IMR-90 (cell line): ENCODE results near the gene H2BW1. TPM values are rescaled to one million over a fixed set of nuclear protein-coding genes. Genes with fewer than 3 reads are reported as not detected.

Experiments used
- ATAC-seq: fragments of 200-7000 bp; cut with Tn5 transposase; 2 replicates; pipeline ENCODE4 v1.9.1; 2020; ENCODE audit warnings: low read depth, mild to moderate bottlenecking, moderate library complexity
- Bru-seq: library from RNA; stranded (reverse); fragments of 400-500 nt; gene quantifications from one replicate; lab custom pipeline; 2021; lab: Mats Ljungman, UMichigan
- BruChase-seq, 2 experiments: library from RNA; stranded (reverse); fragments of 400-500 nt; gene quantifications; one replicate each; lab custom pipeline; 2021; lab: Mats Ljungman, UMichigan
- BruUV-seq: library from RNA; stranded (reverse); fragments of 400-500 nt; replicated peaks from 2 replicates; lab custom pipeline; 2021; lab: Mats Ljungman, UMichigan
- CTCF ChIA-PET: fragments of 300-600 bp; formaldehyde crosslinking; extraction: SDS; loops from one replicate; lab custom pipeline; 2021; ENCODE audit warnings: antibody characterized with exemption; lab: Yijun Ruan, JAX
- POLR2A ChIA-PET: fragments of 300-600 bp; sonication (Branson Sonifier 250); formaldehyde crosslinking; loops from one replicate; lab custom pipeline; 2022; ENCODE audit warnings: antibody characterized with exemption; ENCODE audit not compliant: unreplicated experiment; lab: Charles Lee
- DNase-seq: peaks from one replicate; pipeline ENCODE4 v3.0.0; 2013
- H2AFZ ChIP-seq: replicated peaks from 2 replicates; pipeline ENCODE3; 2013; ENCODE audit warnings: low read length, mild to moderate bottlenecking; ENCODE audit not compliant: poor library complexity
- H2AK5ac ChIP-seq: 2 replicates; pipeline ENCODE4 v1.6.1; 2013; ENCODE audit warnings: low read depth, low read length, inconsistent platforms
- H2AK9ac ChIP-seq: replicated peaks from 2 replicates; pipeline ENCODE3; 2013; ENCODE audit warnings: mild to moderate bottlenecking, low read depth, low read length, moderate library complexity; ENCODE audit not compliant: poor library complexity
- H2BK120ac ChIP-seq: 2 replicates; pipeline ENCODE4 v1.6.1; 2013; ENCODE audit warnings: low read depth, low read length, inconsistent platforms
- H2BK15ac ChIP-seq: 3 replicates; pipeline ENCODE4 v1.6.1; 2013; ENCODE audit warnings: low read depth, low read length, inconsistent platforms
- H2BK20ac ChIP-seq: 2 replicates; pipeline ENCODE4 v1.6.1; 2013; ENCODE audit warnings: low read depth, mild to moderate bottlenecking, inconsistent platforms, low read length, moderate library complexity
- H2BK5ac ChIP-seq: 2 replicates; pipeline ENCODE4 v1.6.1; 2013; ENCODE audit warnings: mild to moderate bottlenecking, low read depth, low read length, inconsistent platforms; ENCODE audit not compliant: poor library complexity, severe bottlenecking
- H3K14ac ChIP-seq: replicated peaks from 2 replicates; pipeline ENCODE4 v1.6.1; 2013; ENCODE audit warnings: low read depth, low read length, inconsistent platforms
- H3K18ac ChIP-seq: 2 replicates; pipeline ENCODE4 v1.6.1; 2013; ENCODE audit warnings: low read depth, low read length, control low read depth
- H3K23ac ChIP-seq: 2 replicates; pipeline ENCODE4 v1.6.1; 2013; ENCODE audit warnings: low read depth, low read length, inconsistent platforms
- H3K27ac ChIP-seq: 2 replicates; pipeline ENCODE4 v1.5.1; 2013; ENCODE audit warnings: mild to moderate bottlenecking, control low read depth, low read length; ENCODE audit not compliant: insufficient read depth
- H3K27me3 ChIP-seq: 2 replicates; pipeline ENCODE4 v1.6.1; 2013; ENCODE audit warnings: low read length; ENCODE audit not compliant: control insufficient read depth, insufficient read depth
- H3K36me3 ChIP-seq: 2 replicates; pipeline ENCODE4 v1.6.1; 2013; ENCODE audit warnings: low read length, mixed read lengths; ENCODE audit not compliant: control insufficient read depth, insufficient read depth
- H3K4ac ChIP-seq: 2 replicates; pipeline ENCODE4 v1.6.1; 2013; ENCODE audit warnings: low read depth, low read length, inconsistent platforms
- H3K4me1 ChIP-seq: 2 replicates; pipeline ENCODE4 v1.6.1; 2013; ENCODE audit warnings: low read length, mixed read lengths; ENCODE audit not compliant: control insufficient read depth, insufficient read depth
- H3K4me2 ChIP-seq: 2 replicates; pipeline ENCODE4 v1.6.1; 2013; ENCODE audit warnings: low read depth, mild to moderate bottlenecking, control low read depth, low read length, moderate library complexity
- H3K4me3 ChIP-seq: 2 replicates; pipeline ENCODE4 v1.5.1; 2013; ENCODE audit warnings: low read depth, mild to moderate bottlenecking, control low read depth, low read length, moderate library complexity; ENCODE audit not compliant: insufficient read depth
- H3K56ac ChIP-seq: 2 replicates; pipeline ENCODE4 v1.6.1; 2013; ENCODE audit warnings: low read length, inconsistent platforms; ENCODE audit not compliant: insufficient read depth; ENCODE audit errors: extremely low read depth
- H3K79me1 ChIP-seq, 2 experiments: 2 replicates each; pipeline ENCODE4 v1.6.1; 2013; ENCODE audit warnings: low read length in 2 of 2, inconsistent platforms in 1 of 2, low read depth in 1 of 2
- H3K9ac ChIP-seq: 2 replicates; pipeline ENCODE4 v1.6.1; 2013; ENCODE audit warnings: low read depth, low read length, control low read depth
- H3K9me1 ChIP-seq: 2 replicates; pipeline ENCODE4 v1.6.1; 2013; ENCODE audit warnings: low read length, inconsistent platforms; ENCODE audit not compliant: insufficient read depth
- H3K9me3 ChIP-seq: 2 replicates; pipeline ENCODE4 v1.6.1; 2013; ENCODE audit warnings: low read length; ENCODE audit not compliant: control insufficient read depth, insufficient read depth
- H4K20me1 ChIP-seq: 2 replicates; pipeline ENCODE4 v1.6.1; 2013; ENCODE audit warnings: low read length, inconsistent platforms; ENCODE audit not compliant: insufficient read depth
- H4K5ac ChIP-seq: 2 replicates; pipeline ENCODE4 v1.6.1; 2013; ENCODE audit warnings: mild to moderate bottlenecking, low read depth, low read length, control low read depth
- H4K8ac ChIP-seq, 2 experiments: 2 replicates each; pipeline ENCODE4 v1.6.1; 2013; ENCODE audit warnings: low read depth in 2 of 2, low read length in 2 of 2, control low read depth in 1 of 2, inconsistent platforms in 1 of 2
- H4K91ac ChIP-seq: 2 replicates; pipeline ENCODE4 v1.6.1; 2013; ENCODE audit warnings: low read depth, low read length, inconsistent platforms; ENCODE audit not compliant: insufficient read depth
- CTCF ChIP-seq: conservative IDR thresholded peaks from 2 replicates; pipeline ENCODE4 v1.5.1; 2012; ENCODE audit warnings: mild to moderate bottlenecking, low read depth, low read length, improper control_type of control experiment
- ELK1 ChIP-seq: fragments of 150-350 bp; IDR thresholded peaks from 2 replicates; pipeline ENCODE4 v1.6.1; 2016; ENCODE audit warnings: low read depth, mild to moderate bottlenecking, low read length, moderate library complexity, borderline replicate concordance
- POLR2A ChIP-seq: IDR thresholded peaks from 2 replicates; pipeline ENCODE4 v1.6.1; 2012; ENCODE audit warnings: mild to moderate bottlenecking, low read depth, low read length
- RAD21 ChIP-seq: IDR thresholded peaks from 2 replicates; pipeline ENCODE4 v1.6.1; 2012; ENCODE audit warnings: low read length, improper control_type of control experiment
- RCOR1 ChIP-seq: IDR thresholded peaks from 2 replicates; pipeline ENCODE4 v1.6.1; 2012; ENCODE audit warnings: mild to moderate bottlenecking, low read length, improper control_type of control experiment; ENCODE audit not compliant: insufficient replicate concordance
- RFX5 ChIP-seq: IDR thresholded peaks from 2 replicates; pipeline ENCODE4 v1.8.0; 2012; ENCODE audit warnings: low read depth, mild to moderate bottlenecking, low read length, moderate library complexity
- USF2 ChIP-seq: fragments of 150-350 bp; IDR thresholded peaks from 2 replicates; pipeline ENCODE4 v1.6.1; 2017; ENCODE audit warnings: mild to moderate bottlenecking, antibody characterized with exemption, low read length, low read depth
- WGBS, 2 experiments: methylation state at CpG; one replicate each; pipeline versions ENCODE4 v1.1.5 to v1.1.7; 2013; ENCODE audit warnings: missing lambda C conversion rate in 2 of 2; ENCODE audit not compliant: insufficient read length in 1 of 2; ENCODE audit errors: extremely low coverage in 2 of 2; 5-methylcytosine and 5-hydroxymethylcytosine counted together
- dilution Hi-C: fragments of 300-500 bp; cut with HindIII; formaldehyde crosslinking; loops from one replicate; pipeline ENCODE4 v1.14.3; 2018; ENCODE audit warnings: low sequenced_read_pairs; ENCODE audit not compliant: unreplicated experiment
- in situ Hi-C: fragments of 300-500 bp; cut with MboI; formaldehyde crosslinking; loops from 3 replicates; pipeline ENCODE4 v1.14.3; 2019; ENCODE audit warnings: low sequenced_read_pairs, inconsistent platforms, mixed read lengths
- intact Hi-C: fragments of 100-400 bp; cut with micrococcal nuclease; formaldehyde crosslinking; loops from 2 replicates; pipeline ENCODE4 v1.10.0; 2022
- long read RNA-seq: library from polyadenylated mRNA; unstranded; transcript quantifications from one replicate; pipeline ENCODE4 v2.0.0, GENCODE V29; 2021; ENCODE audit not compliant: unreplicated experiment
- polyA plus RNA-seq, 3 experiments: library from polyadenylated mRNA; depleted of rRNA; stranded (reverse); fragments of >200 nt; gene quantifications; 2 replicates each; pipeline ENCODE4 v1.2.3, GENCODE V29; 2012; ENCODE audit warnings: low replicate concordance in 1 of 3
- total RNA-seq: library from RNA; depleted of rRNA; stranded (reverse); fragments of >200 nt; gene quantifications from 2 replicates; pipeline ENCODE4 v1.2.3, GENCODE V29; 2012; rRNA removed

Gene H2BW1
- total RNA-seq (not detected in 2 replicates), polyA plus RNA-seq (2012; rRNA removed) (not detected in 2 replicates), Bru-seq, nascent RNA (not detected), BruChase-seq, experiment 1, labeled RNA remaining after a 6-hour chase (not detected), BruChase-seq, experiment 2, labeled RNA remaining after a 2-hour chase (not detected)
- polyA plus RNA-seq (2012; cell fraction: cytosol; rRNA removed), result not detected in 2 replicates
- not detected in 2 replicates for polyA plus RNA-seq (2012; cell fraction: nucleus; rRNA removed; ENCODE audit: low replicate concordance)
- long read RNA-seq, result 0 reads

GRCh38 chrX:104013606-104014005 lies at the start of gene H2BW1:
Gene H2BW1 (minus strand): TSS chrX:104013708. CDS start chrX:104013576, 132 bp downstream.
- Histone ChIP-seq H2BK120ac (no peak within 1 kb of the TSS), H3K23ac (no peak within 1 kb of the TSS), H2AFZ (no peak within 1 kb of the TSS), H3K9me3 (peaks cover 2% of the 10 kb centered on the region; the same call in 1 of the 2 replicates), H3K4me2 (no peak within 1 kb of the TSS), H3K56ac (no peak within 1 kb of the TSS), H3K9me1 (no peaks in the 10 kb centered on the region), H3K18ac (no peak within 1 kb of the TSS), H4K91ac (no peak within 1 kb of the TSS), H3K4me3 (no peak within 1 kb of the TSS), H4K8ac (no peak within 1 kb of the TSS), H2AK5ac (no peak within 1 kb of the TSS), H3K14ac (no peak within 1 kb of the TSS), H4K5ac (no peak within 1 kb of the TSS), H4K20me1 (no peaks in the 10 kb centered on the region), H3K4ac (no peak within 1 kb of the TSS), H2BK15ac (no peak within 1 kb of the TSS), H3K9ac (no peak within 1 kb of the TSS), H3K4me1 (no peaks in the 10 kb centered on the region), H3K27me3 (peaks cover 5% of the 10 kb centered on the region), H3K27ac (no peak within 1 kb of the TSS), H2BK20ac (no peak within 1 kb of the TSS), H3K36me3 (no peaks in the 10 kb centered on the region), H3K79me1 (no peaks in the 10 kb centered on the region), H2AK9ac (no peak within 1 kb of the TSS), H2BK5ac (no peak within 1 kb of the TSS)
- WGBS, 2 experiments, result 77% methylated on average over 16 of the region's 20 CpGs; no CpG with 5 or more reads in 1 of the 2 experiments
- dilution Hi-C loops (no loop called here), in situ Hi-C loops (no loop called here), intact Hi-C loops (no loop called here)
- DNase-seq (no peak), ATAC-seq (no peak)
- no TSS peak for BruUV-seq
- ChIA-PET CTCF (no interaction called here), POLR2A (no interaction called here)
- TF ChIP-seq ELK1 (no peak), RCOR1 (no peak), RAD21 (no peak), USF2 (no peak), POLR2A (no peak), CTCF (no peak), RFX5 (no peak)
